ENCODE results near the gene SNAI3. TPM values are rescaled to one million over a fixed set of nuclear protein-coding genes. Genes with fewer than 3 reads are reported as not detected.

The SNAI3 gene
- total RNA-seq, 1 experiment from 2014 or later = not detected

DNA sequence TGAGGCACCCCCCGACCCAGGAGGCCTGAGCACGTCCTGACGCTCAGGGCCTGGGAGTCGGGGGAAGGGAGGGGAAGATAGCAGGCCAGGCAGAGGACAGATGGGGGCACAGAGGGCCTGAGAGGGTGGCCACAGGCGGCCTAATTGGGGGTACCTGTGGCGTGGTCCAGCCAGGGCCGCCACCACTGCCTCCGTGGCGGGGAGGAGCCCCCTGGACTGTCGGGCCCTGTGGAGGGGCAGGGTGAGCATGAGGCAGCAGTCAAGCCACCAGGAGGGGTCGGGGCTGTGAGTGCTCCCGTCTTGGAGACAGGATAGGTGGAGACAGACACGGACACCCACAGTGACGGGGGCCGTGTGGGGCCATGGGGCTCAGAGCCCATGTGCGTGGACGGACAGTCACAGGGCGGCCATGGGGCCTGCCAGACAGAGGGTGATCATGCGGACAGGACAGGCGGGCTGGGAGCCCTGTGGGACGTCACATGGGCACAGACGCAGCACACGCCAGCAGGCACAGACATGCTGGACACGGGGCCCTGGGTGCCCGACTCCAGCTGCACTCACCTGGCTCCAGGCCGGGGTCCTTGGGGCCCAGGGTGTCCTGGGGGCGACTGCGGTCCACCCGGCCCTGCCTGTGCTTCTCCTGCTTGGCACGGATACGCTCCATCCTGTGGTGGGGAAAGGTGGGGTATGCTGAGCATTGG lies 38.7 kb upstream of the SNAI3 start:
- DNase-seq (ENCODE audit: low read depth, low spot score) = no peak
- Histone ChIP-seq H3K4me3 (ENCODE audit: low read depth in 2 of 2, low read length in 2 of 2) (no peak overlapping the region), H3K4me1 (ENCODE audit: control insufficient read depth, insufficient read depth, low read length) (no peaks in the 10 kb centered on the region), H3K9me3 (ENCODE audit: control insufficient read depth, insufficient read depth, low read depth, low read length) (no peaks in the 10 kb centered on the region), H3K36me3 (ENCODE audit: control insufficient read depth, insufficient read depth, low read length) (peaks cover 2% of the 10 kb centered on the region; the same call in 1 of the 2 replicates), H3K27me3 (ENCODE audit: control insufficient read depth, insufficient read depth, low read length) (no peaks in the 10 kb centered on the region), H3K27ac (ENCODE audit: low read length) (no peak overlapping the region)
- no peak for TF ChIP-seq SIN3A (IDR thresholded peaks at IDR 0.05; ENCODE audit: borderline replicate concordance, insufficient read depth, low read depth, low read length)
- TF ChIP-seq, protein P1, sequence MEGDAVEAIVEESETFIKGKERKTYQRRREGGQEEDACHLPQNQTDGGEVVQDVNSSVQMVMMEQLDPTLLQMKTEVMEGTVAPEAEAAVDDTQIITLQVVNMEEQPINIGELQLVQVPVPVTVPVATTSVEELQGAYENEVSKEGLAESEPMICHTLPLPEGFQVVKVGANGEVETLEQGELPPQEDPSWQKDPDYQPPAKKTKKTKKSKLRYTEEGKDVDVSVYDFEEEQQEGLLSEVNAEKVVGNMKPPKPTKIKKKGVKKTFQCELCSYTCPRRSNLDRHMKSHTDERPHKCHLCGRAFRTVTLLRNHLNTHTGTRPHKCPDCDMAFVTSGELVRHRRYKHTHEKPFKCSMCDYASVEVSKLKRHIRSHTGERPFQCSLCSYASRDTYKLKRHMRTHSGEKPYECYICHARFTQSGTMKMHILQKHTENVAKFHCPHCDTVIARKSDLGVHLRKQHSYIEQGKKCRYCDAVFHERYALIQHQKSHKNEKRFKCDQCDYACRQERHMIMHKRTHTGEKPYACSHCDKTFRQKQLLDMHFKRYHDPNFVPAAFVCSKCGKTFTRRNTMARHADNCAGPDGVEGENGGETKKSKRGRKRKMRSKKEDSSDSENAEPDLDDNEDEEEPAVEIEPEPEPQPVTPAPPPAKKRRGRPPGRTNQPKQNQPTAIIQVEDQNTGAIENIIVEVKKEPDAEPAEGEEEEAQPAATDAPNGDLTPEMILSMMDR (IDR thresholded peaks at IDR 0.05) = no peak
- TF ChIP-seq, protein P2, sequence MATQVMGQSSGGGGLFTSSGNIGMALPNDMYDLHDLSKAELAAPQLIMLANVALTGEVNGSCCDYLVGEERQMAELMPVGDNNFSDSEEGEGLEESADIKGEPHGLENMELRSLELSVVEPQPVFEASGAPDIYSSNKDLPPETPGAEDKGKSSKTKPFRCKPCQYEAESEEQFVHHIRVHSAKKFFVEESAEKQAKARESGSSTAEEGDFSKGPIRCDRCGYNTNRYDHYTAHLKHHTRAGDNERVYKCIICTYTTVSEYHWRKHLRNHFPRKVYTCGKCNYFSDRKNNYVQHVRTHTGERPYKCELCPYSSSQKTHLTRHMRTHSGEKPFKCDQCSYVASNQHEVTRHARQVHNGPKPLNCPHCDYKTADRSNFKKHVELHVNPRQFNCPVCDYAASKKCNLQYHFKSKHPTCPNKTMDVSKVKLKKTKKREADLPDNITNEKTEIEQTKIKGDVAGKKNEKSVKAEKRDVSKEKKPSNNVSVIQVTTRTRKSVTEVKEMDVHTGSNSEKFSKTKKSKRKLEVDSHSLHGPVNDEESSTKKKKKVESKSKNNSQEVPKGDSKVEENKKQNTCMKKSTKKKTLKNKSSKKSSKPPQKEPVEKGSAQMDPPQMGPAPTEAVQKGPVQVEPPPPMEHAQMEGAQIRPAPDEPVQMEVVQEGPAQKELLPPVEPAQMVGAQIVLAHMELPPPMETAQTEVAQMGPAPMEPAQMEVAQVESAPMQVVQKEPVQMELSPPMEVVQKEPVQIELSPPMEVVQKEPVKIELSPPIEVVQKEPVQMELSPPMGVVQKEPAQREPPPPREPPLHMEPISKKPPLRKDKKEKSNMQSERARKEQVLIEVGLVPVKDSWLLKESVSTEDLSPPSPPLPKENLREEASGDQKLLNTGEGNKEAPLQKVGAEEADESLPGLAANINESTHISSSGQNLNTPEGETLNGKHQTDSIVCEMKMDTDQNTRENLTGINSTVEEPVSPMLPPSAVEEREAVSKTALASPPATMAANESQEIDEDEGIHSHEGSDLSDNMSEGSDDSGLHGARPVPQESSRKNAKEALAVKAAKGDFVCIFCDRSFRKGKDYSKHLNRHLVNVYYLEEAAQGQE (IDR thresholded peaks at IDR 0.05; ENCODE audit: insufficient read depth in 1 of 2, low read depth in 2 of 2, low read length in 1 of 2) = no peak
- TF ChIP-seq TCF7L2 (IDR thresholded peaks at IDR 0.05; ENCODE audit: low read depth, low read length) = no peak
- TF ChIP-seq POLR2AphosphoS5 (IDR thresholded peaks at IDR 0.05; ENCODE audit: low read depth, low read length) = no peak
- intact Hi-C loops (cut with micrococcal nuclease; ENCODE audit: unreplicated experiment) (no loop called here), in situ Hi-C loops (cut with HindIII; ENCODE audit: low pct_unique_long_range_greater_than_20kb, low sequenced_read_pairs) (no loop called here)
- POLR2A ChIA-PET = no interaction called here
- CTCF ChIA-PET = no interaction called here
- no peak for ATAC-seq
- no TSS peak for BruUV-seq (replicated peaks)

DNA sequence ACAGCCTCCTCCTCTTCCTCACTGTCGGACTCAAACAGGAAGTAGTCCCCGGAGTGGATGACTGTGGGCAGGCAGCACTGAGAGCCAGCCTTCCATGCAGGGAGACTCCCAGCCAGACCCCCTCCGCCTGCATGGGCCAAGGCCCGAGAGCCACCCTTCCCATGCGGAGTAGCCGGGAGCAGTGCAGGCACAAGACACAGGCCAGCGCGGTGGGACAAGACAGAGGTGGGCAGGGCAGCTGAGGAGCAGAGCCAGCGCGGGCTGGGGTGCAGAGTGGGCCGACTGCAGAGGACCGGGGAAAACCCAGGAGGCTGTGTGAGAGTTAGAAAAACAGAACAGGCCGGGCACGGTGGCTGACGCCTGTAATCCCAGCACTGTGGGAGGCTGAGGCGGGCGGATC lies 37.6 kb upstream of the SNAI3 start:
- intact Hi-C loops (cut with micrococcal nuclease; ENCODE audit: unreplicated experiment) (no loop called here), in situ Hi-C loops (cut with HindIII; ENCODE audit: low pct_unique_long_range_greater_than_20kb, low sequenced_read_pairs) (no loop called here)
- Histone ChIP-seq H3K4me1 (ENCODE audit: control insufficient read depth, insufficient read depth, low read length) (no peaks in the 10 kb centered on the region), H3K9me3 (ENCODE audit: control insufficient read depth, insufficient read depth, low read depth, low read length) (no peaks in the 10 kb centered on the region), H3K4me3 (ENCODE audit: low read depth in 2 of 2, low read length in 2 of 2) (no peak overlapping the region), H3K27me3 (ENCODE audit: control insufficient read depth, insufficient read depth, low read length) (no peaks in the 10 kb centered on the region), H3K27ac (ENCODE audit: low read length) (no peak overlapping the region), H3K36me3 (ENCODE audit: control insufficient read depth, insufficient read depth, low read length) (peaks cover 2% of the 10 kb centered on the region; the same call in 1 of the 2 replicates)
- DNase-seq (ENCODE audit: low read depth, low spot score) (no peak), ATAC-seq (no peak)
- BruUV-seq (replicated peaks) = no TSS peak
- CTCF ChIA-PET = no interaction called here
- TF ChIP-seq TCF7L2 (IDR thresholded peaks at IDR 0.05; ENCODE audit: low read depth, low read length) = no peak
- TF ChIP-seq, protein P2 (IDR thresholded peaks at IDR 0.05; ENCODE audit: insufficient read depth in 1 of 2, low read depth in 2 of 2, low read length in 1 of 2) = no peak
- TF ChIP-seq SIN3A (IDR thresholded peaks at IDR 0.05; ENCODE audit: borderline replicate concordance, insufficient read depth, low read depth, low read length) = no peak
- TF ChIP-seq POLR2AphosphoS5 (IDR thresholded peaks at IDR 0.05; ENCODE audit: low read depth, low read length) = no peak
- TF ChIP-seq, protein P1 (IDR thresholded peaks at IDR 0.05) = no peak
- POLR2A ChIA-PET = no interaction called here
